GM12873 (cell line): ENCODE results near the gene SIAH3.
A peak's percentile ranks its signal among the peaks of the same experiment; 100 is the strongest.

ENCODE experiments used
- CTCF ChIP-seq: IDR thresholded peaks from 2 replicates; pipeline ENCODE4 v1.5.1; 2012; ENCODE audit warnings: low read depth, mild to moderate bottlenecking, moderate library complexity, low read length, control low read depth; ENCODE audit not compliant: insufficient read depth; ENCODE audit errors: missing control alignments

Gene SIAH3

GRCh38 chr13:45821811-45822210, 29.7 kb downstream of the SIAH3 start:
- TF ChIP-seq CTCF, result no peak

GRCh38 chr13:45820106-45820838, 31.3 kb downstream of the SIAH3 start:
- TF ChIP-seq CTCF, result no peak

- TF ChIP-seq CTCF, result peak; percentile 13
Measured at GRCh38 chr13:45817833-45818232, 33.7 kb downstream of the SIAH3 start.

- no peak for TF ChIP-seq CTCF
Measured at GRCh38 chr13:45816427-45816826, 35.1 kb downstream of the SIAH3 start.

- no peak for TF ChIP-seq CTCF
Measured at GRCh38 chr13:45812695-45813372, 38.7 kb downstream of the SIAH3 start.

GRCh38 chr13:45811891-45812694, 39.5 kb downstream of the SIAH3 start:
- TF ChIP-seq CTCF, result no peak
